ENCODE measurements around the gene TBC1D1. TPM values are rescaled to one million over a fixed set of nuclear protein-coding genes. Genes with fewer than 3 reads are reported as not detected.

Gene TBC1D1
- total and polyA plus RNA-seq, 2 donors (not counting 3 experiments of a cell fraction or from before 2014, with no cell fraction given): 63.5 to 116 TPM

- H3K9ac ChIP-seq (replicated peaks; ENCODE audit: extremely low read depth, insufficient read depth, low read length): no peak overlapping the region
- no peaks in the 10 kb centered on the region for H3K9me3 ChIP-seq (replicated peaks; ENCODE audit: control insufficient read depth, insufficient read depth, low read length)
- CTCF ChIA-PET: no interaction called here
- no peak overlapping the region for H3K4me2 ChIP-seq (ENCODE audit: insufficient read depth, low read length)
- DNase-seq (ENCODE audit: low read depth, low spot score) (no peak), FAIRE-seq (no peak)
- no peaks in the 10 kb centered on the region for H3K9me1 ChIP-seq (replicated peaks; ENCODE audit: control insufficient read depth, extremely low read depth, insufficient read depth, low read length)
- no peak overlapping the region for H3K27ac ChIP-seq (ENCODE audit: insufficient read depth, low read depth, low read length)
- no peak overlapping the region for H2AFZ ChIP-seq (ENCODE audit: low read depth, low read length)
- BruUV-seq (replicated peaks): no TSS peak
- H3K4me3 ChIP-seq (replicated peaks in 1 of 3; ENCODE audit: insufficient read depth in 1 of 3, low read depth in 1 of 3, low read length in 3 of 3): no peak overlapping the region
- H3K27me3 ChIP-seq (ENCODE audit: control insufficient read depth in 2 of 2, insufficient read depth in 2 of 2, low read length in 2 of 2): peaks cover 0 to 9% of the 10 kb centered on the region in 2 experiments
- dilution Hi-C loops (cut with MboI; ENCODE audit: extremely low pct_ligation_motif_present, low sequenced_read_pairs): loop anchor here (25.0 kb wide), 1 partner anchor 510 kb away; the partner anchor contains the start of gene KLF3
- no peaks in the 10 kb centered on the region for H3K4me1 ChIP-seq (ENCODE audit: control insufficient read depth, extremely low read depth, insufficient read depth, low read length)
- H3K79me2 ChIP-seq (ENCODE audit: control insufficient read depth, insufficient read depth, low read length): no peaks in the 10 kb centered on the region
- TF ChIP-seq MAX (IDR thresholded peaks at IDR 0.05; ENCODE audit: insufficient read depth, insufficient read length): no peak
- no peak for TF ChIP-seq POLR2AphosphoS5 (IDR thresholded peaks at IDR 0.05; ENCODE audit: insufficient read depth, low read depth, low read length)
- TF ChIP-seq POLR2A (IDR thresholded peaks at IDR 0.05; ENCODE audit: low read depth, low read length): no peak
- TF ChIP-seq GATA2 (IDR thresholded peaks at IDR 0.05; ENCODE audit: insufficient read depth, insufficient read length, low read depth, low read length): no peak
- TF ChIP-seq MYC (IDR thresholded peaks at IDR 0.05; ENCODE audit: low read depth, low read length): no peak
- intact Hi-C loops (cut with micrococcal nuclease): no loop called here
- H3K36me3 ChIP-seq (ENCODE audit: control insufficient read depth in 2 of 2, extremely low read depth in 1 of 2, insufficient read depth in 2 of 2, low read length in 2 of 2): no peaks in the 10 kb centered on the region
- POLR2A ChIA-PET: no interaction called here
- H4K20me1 ChIP-seq (replicated peaks; ENCODE audit: control insufficient read depth, extremely low read depth, insufficient read depth, low read length): no peaks in the 10 kb centered on the region
These were observed 261.4 kb downstream of the TBC1D1 start for GRCh38 chr4:38152305-38152704.

DNA sequence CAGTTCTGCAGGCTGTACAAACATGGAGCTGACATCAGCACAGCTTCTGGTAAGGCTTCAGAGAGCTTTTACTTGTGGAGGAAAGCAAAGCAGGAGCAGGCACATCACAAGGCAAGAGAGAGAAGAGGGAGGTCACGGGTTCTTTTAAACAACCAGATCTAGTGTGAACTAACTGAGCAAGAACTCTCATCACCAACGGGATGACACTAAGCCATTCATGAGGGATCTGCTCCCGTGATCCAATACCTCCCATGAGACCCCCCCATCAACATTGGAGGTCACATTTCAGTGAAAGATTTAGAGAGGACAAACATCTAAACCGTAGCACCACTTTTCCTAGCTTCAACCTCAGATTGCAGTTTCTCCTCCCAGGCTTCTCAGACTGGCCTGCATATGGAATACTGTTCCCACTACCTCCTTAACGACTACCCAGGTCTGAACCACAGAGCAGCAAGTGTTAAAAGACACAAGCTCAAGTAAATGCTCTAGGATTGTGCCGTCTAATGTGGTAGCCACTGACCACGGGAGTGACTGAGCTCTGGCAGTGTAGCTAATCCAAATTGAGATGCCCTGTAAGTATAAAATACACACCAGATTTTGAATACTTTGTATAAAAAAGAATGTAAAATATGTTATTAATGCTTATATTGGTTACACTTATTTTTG lies 262.0 kb downstream of the TBC1D1 start:
- TF ChIP-seq POLR2AphosphoS5 (IDR thresholded peaks at IDR 0.05; ENCODE audit: insufficient read depth, low read depth, low read length) (no peak), POLR2A (IDR thresholded peaks at IDR 0.05; ENCODE audit: low read depth, low read length) (no peak), MAX (IDR thresholded peaks at IDR 0.05; ENCODE audit: insufficient read depth, insufficient read length) (no peak), FOS (IDR thresholded peaks at IDR 0.05; ENCODE audit: borderline replicate concordance, insufficient read depth, low read length) (no peak), JUN (IDR thresholded peaks at IDR 0.05; ENCODE audit: borderline replicate concordance, insufficient read depth, insufficient read length, low read depth) (no peak), GATA2 (IDR thresholded peaks at IDR 0.05; ENCODE audit: insufficient read depth, insufficient read length, low read depth, low read length) (no peak), MYC (IDR thresholded peaks at IDR 0.05; ENCODE audit: low read depth, low read length) (no peak), EZH2 (IDR thresholded peaks at IDR 0.05; ENCODE audit: borderline replicate concordance, low read depth, low read length, severe bottlenecking) (no peak)
- TF ChIP-seq, protein P1, sequence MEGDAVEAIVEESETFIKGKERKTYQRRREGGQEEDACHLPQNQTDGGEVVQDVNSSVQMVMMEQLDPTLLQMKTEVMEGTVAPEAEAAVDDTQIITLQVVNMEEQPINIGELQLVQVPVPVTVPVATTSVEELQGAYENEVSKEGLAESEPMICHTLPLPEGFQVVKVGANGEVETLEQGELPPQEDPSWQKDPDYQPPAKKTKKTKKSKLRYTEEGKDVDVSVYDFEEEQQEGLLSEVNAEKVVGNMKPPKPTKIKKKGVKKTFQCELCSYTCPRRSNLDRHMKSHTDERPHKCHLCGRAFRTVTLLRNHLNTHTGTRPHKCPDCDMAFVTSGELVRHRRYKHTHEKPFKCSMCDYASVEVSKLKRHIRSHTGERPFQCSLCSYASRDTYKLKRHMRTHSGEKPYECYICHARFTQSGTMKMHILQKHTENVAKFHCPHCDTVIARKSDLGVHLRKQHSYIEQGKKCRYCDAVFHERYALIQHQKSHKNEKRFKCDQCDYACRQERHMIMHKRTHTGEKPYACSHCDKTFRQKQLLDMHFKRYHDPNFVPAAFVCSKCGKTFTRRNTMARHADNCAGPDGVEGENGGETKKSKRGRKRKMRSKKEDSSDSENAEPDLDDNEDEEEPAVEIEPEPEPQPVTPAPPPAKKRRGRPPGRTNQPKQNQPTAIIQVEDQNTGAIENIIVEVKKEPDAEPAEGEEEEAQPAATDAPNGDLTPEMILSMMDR (IDR thresholded peaks at IDR 0.05; ENCODE audit: extremely low read depth in 1 of 2, insufficient read depth in 1 of 2, low read depth in 1 of 2, low read length in 2 of 2): no peak
- ChIA-PET POLR2A (no interaction called here), CTCF (no interaction called here)
- Histone ChIP-seq H3K79me2 (ENCODE audit: control insufficient read depth, insufficient read depth, low read length) (no peaks in the 10 kb centered on the region), H3K9me1 (replicated peaks; ENCODE audit: control insufficient read depth, extremely low read depth, insufficient read depth, low read length) (no peaks in the 10 kb centered on the region), H3K4me3 (replicated peaks in 1 of 3; ENCODE audit: insufficient read depth in 1 of 3, low read depth in 1 of 3, low read length in 3 of 3) (no peak overlapping the region), H3K9ac (replicated peaks; ENCODE audit: extremely low read depth, insufficient read depth, low read length) (no peak overlapping the region), H3K4me1 (ENCODE audit: control insufficient read depth, extremely low read depth, insufficient read depth, low read length) (no peaks in the 10 kb centered on the region), H3K36me3 (ENCODE audit: control insufficient read depth in 2 of 2, extremely low read depth in 1 of 2, insufficient read depth in 2 of 2, low read length in 2 of 2) (no peaks in the 10 kb centered on the region), H3K27me3 (ENCODE audit: control insufficient read depth in 2 of 2, insufficient read depth in 2 of 2, low read length in 2 of 2) (peaks cover 0 to 9% of the 10 kb centered on the region in 2 experiments), H4K20me1 (replicated peaks; ENCODE audit: control insufficient read depth, extremely low read depth, insufficient read depth, low read length) (no peaks in the 10 kb centered on the region), H3K27ac (ENCODE audit: insufficient read depth, low read depth, low read length) (no peak overlapping the region), H2AFZ (ENCODE audit: low read depth, low read length) (no peak overlapping the region), H3K9me3 (replicated peaks; ENCODE audit: control insufficient read depth, insufficient read depth, low read length) (no peaks in the 10 kb centered on the region), H3K4me2 (ENCODE audit: insufficient read depth, low read length) (no peak overlapping the region)
- no peak for DNase-seq (ENCODE audit: low read depth, low spot score)
- intact Hi-C loops (cut with micrococcal nuclease): no loop called here
- no TSS peak for BruUV-seq (replicated peaks)
- no peak for FAIRE-seq
- dilution Hi-C loops (cut with MboI; ENCODE audit: extremely low pct_ligation_motif_present, low sequenced_read_pairs): loop anchor here (25.0 kb wide), 1 partner anchor 509 kb away; the partner anchor contains the start of gene KLF3

Data from endothelial cell of umbilical vein (primary cell).